Endothelial cell (in vitro differentiated cells): ENCODE data around the gene TUBB2B. TPM values are rescaled to one million over a fixed set of nuclear protein-coding genes. Genes with fewer than 3 reads are reported as not detected.

Experiments
- DNase-seq: peaks from one replicate; pipeline ENCODE4 v3.0.0; 2021; ENCODE audit warnings: low spot score
- H3K27ac Mint-ChIP-seq: one replicate; pipeline ENCODE4 v1.8.0; 2021; ENCODE audit warnings: mixed read lengths, inconsistent platforms; ENCODE audit not compliant: unreplicated experiment
- H3K27me3 Mint-ChIP-seq: one replicate; pipeline ENCODE4 v1.8.0; 2021; ENCODE audit warnings: mild to moderate bottlenecking, moderate library complexity, mixed read lengths, inconsistent platforms; ENCODE audit not compliant: unreplicated experiment
- H3K36me3 Mint-ChIP-seq: one replicate; pipeline ENCODE4 v1.8.0; 2021; ENCODE audit warnings: mild to moderate bottlenecking, low read depth, mixed read lengths, inconsistent platforms; ENCODE audit not compliant: unreplicated experiment
- H3K4me1 Mint-ChIP-seq: one replicate; pipeline ENCODE4 v1.8.0; 2021; ENCODE audit warnings: mild to moderate bottlenecking, mixed read lengths, inconsistent platforms; ENCODE audit not compliant: unreplicated experiment
- H3K4me3 Mint-ChIP-seq: one replicate; pipeline ENCODE4 v1.8.0; 2021; ENCODE audit warnings: mild to moderate bottlenecking, mixed read lengths, inconsistent platforms; ENCODE audit not compliant: unreplicated experiment
- H3K9me3 Mint-ChIP-seq: one replicate; pipeline ENCODE4 v1.8.0; 2021; ENCODE audit warnings: mixed read lengths, inconsistent platforms; ENCODE audit not compliant: unreplicated experiment
- CTCF ChIP-seq: fragments of 200-600 bp; sonication (generic); IDR thresholded peaks from one replicate; pipeline ENCODE4 v1.5.0; 2021; ENCODE audit warnings: antibody characterized with exemption; ENCODE audit not compliant: unreplicated experiment
- total RNA-seq: library from RNA; stranded (reverse); fragmentation: NEBNext Ultra II Directional; extraction: Animal tissue kit (Norgen Biotek cat#: 25700); gene quantifications from one replicate; pipeline ENCODE4 v1.2.1, GENCODE V29; 2021; ENCODE audit not compliant: unreplicated experiment

TUBB2B gene
- total RNA-seq, 1 donor from 2014 or later, result 93.2 TPM

- H3K27ac Mint-ChIP-seq, result no peak overlapping the region
- H3K4me3 Mint-ChIP-seq, result no peak overlapping the region
- no peaks in the 10 kb centered on the region for H3K4me1 Mint-ChIP-seq
- no peak for TF ChIP-seq CTCF
- H3K27me3 Mint-ChIP-seq, result peaks cover 11% of the 10 kb centered on the region
- H3K36me3 Mint-ChIP-seq, result peaks cover 40% of the 10 kb centered on the region
- H3K9me3 Mint-ChIP-seq, result no peaks in the 10 kb centered on the region
- no peak for DNase-seq
These were observed 45.6 kb upstream of the TUBB2B start for GRCh38 chr6:3272911-3273547.

- Mint-ChIP-seq H3K9me3 (no peaks in the 10 kb centered on the region), H3K4me1 (no peaks in the 10 kb centered on the region), H3K27me3 (peaks cover 15% of the 10 kb centered on the region), H3K4me3 (peak overlapping the region; percentile 38), H3K36me3 (peaks cover 40% of the 10 kb centered on the region), H3K27ac (no peak overlapping the region)
- DNase-seq, result no peak
- no peak for TF ChIP-seq CTCF
These were observed 44.3 kb upstream of the TUBB2B start for GRCh38 chr6:3271756-3272155.

GRCh38 chr6:3270258-3270657, 42.8 kb upstream of the TUBB2B start:
- Mint-ChIP-seq H3K4me1 (no peaks in the 10 kb centered on the region), H3K4me3 (peak overlapping the region; percentile 2), H3K36me3 (peaks cover 40% of the 10 kb centered on the region), H3K27me3 (peaks cover 15% of the 10 kb centered on the region), H3K27ac (no peak overlapping the region), H3K9me3 (no peaks in the 10 kb centered on the region)
- TF ChIP-seq CTCF, result no peak
- DNase-seq, result no peak

GRCh38 chr6:3269281-3269975, 42.0 kb upstream of the TUBB2B start:
- no peak for DNase-seq
- H3K27ac Mint-ChIP-seq, result no peak overlapping the region
- no peak overlapping the region for H3K4me3 Mint-ChIP-seq
- no peaks in the 10 kb centered on the region for H3K9me3 Mint-ChIP-seq
- H3K4me1 Mint-ChIP-seq, result no peaks in the 10 kb centered on the region
- peaks cover 13% of the 10 kb centered on the region for H3K27me3 Mint-ChIP-seq
- no peak for TF ChIP-seq CTCF
- peaks cover 40% of the 10 kb centered on the region for H3K36me3 Mint-ChIP-seq

GRCh38 chr6:3268680-3269079, 41.2 kb upstream of the TUBB2B start:
- TF ChIP-seq CTCF, result no peak
- H3K4me1 Mint-ChIP-seq, result no peaks in the 10 kb centered on the region
- DNase-seq, result no peak
- no peaks in the 10 kb centered on the region for H3K9me3 Mint-ChIP-seq
- H3K36me3 Mint-ChIP-seq, result peaks cover 35% of the 10 kb centered on the region
- H3K27me3 Mint-ChIP-seq, result peaks cover 12% of the 10 kb centered on the region
- no peak overlapping the region for H3K4me3 Mint-ChIP-seq
- no peak overlapping the region for H3K27ac Mint-ChIP-seq
